HG03439 (cell line): ENCODE data around the gene KRT86.
"Not testable (repeated sequence)": the region's sequence is repeated elsewhere in the genome, so short reads cannot be mapped to it uniquely, and the experiment has no call there.

ENCODE experiments used
- ATAC-seq: cut with Tn5 transposase; IDR thresholded peaks from one replicate; pipeline ENCODE4 v1.9.1; 2021; ENCODE audit warnings: mild to moderate bottlenecking, moderate library complexity; ENCODE audit not compliant: unreplicated experiment

KRT86 gene

DNA sequence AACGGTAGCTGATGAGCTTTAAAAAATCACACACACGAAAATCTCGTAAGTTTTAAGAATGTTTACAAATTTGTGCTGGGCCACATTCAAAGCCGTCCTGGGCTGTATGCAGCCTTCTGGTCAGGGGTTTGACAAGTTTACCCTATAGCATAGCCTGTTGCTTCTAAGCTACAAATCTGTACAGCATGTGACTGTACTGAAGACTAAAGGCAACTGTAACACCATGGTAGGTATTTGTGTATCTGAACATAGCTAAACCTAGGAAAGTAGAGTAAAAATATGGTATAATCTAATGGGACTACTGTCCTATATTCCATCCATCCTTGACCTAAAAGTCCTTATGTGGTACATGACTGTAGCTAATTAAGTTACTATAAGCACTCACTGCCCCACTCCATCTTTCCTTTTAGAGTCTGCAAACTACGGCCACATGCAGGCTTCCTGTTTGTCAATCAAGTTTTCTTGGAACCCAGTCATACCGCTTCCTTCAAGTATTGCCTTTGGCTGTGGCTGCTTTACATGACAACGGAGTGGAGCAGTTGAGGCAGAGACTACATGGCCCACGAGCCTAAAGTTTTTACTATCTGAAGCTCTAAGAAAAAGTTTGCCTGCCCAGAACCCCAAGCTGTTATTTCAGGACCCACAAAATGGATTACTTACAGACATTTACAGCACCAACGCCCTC is 22.9 kb upstream of the KRT86 start:
- ATAC-seq: no peak

DNA sequence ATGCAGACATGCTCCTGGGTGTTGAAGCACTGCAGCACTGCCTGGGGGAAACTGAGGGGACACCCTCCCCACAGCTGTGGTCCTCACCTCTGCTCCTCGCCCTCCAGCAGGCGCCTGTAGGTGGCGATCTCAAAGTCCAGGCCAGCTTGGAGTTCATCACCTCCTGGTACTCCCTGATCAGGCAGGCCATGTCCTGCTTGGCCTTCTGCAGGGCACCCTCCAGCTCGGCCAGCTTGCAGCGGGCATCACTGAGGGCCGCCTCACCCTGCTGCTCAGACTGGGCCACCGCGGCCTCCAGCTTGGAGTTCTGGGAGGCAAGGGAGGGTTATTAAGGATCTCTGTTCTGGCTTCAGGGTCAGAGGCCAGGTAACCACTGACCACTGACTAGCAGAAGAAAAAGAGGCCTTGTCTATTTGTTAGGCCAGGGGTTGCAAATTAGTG is 22.2 kb upstream of the KRT86 start:
- not testable (repeated sequence) for ATAC-seq

DNA sequence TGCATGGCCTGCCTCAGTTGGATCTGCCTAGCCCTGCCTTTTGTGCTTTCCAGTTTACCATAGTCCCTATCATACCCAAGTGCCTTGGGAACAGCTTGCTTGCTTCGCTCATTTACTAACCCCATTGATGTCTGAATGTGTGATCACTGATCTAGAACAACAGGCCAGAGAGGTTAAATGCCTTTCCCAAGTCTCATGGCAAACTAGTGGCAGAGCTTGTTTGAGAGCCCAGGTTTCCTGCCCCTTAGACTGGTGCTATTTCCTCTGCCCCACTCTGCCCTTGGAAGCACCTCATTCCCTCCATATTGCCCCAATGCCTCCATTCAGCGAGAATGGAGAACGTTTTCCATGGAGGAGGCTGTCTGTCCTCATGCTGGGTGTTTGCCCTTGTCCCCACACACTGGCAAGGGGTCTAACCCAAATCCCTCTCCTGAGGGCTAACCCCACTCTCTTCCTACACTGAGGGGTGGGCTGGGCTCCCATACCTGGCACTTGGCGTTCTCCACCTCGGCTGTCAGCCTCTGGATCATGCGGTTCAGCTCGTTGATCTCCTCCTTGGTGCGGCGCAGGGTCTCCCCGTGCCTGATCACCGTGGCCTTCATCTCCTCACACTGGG is 21.6 kb upstream of the KRT86 start:
- ATAC-seq: no peak

DNA sequence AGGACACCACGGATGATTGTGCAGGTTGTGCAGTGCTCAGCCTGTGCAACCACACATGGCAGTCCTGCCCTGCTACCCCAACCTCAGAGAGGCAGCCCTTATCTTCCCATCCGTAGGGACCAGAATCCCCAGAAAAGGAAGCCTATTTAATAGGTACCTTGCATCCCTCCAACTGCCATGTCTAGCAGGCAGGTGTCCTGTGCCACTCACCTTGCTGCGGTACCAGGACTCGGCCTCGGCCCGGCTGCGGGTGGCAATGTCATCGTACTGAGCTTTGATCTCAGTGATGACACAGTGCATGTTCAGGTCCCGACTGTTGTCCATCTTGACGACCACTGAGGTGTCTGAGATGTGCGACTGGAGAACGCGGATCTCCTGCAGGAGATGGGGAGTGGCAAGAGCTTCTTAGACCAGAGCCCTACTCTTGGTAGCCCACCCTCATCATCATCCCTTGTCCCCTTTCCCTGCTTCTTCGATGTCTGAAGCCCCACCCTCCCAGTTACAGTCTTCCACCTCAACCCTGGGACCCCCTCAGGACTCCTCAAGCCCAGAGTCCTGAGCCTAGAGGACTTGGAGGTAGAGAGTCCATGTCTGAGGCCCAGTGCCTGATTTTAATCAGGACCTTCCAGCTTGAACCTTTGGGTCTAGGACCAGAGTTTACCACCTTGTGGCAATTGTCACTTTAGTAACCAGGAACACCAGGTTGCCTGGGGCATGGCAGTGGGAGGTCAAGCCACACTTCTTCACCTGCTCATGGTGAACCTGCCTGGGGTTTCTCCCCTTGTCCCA is 20.9 kb upstream of the KRT86 start:
- ATAC-seq: no peak

DNA sequence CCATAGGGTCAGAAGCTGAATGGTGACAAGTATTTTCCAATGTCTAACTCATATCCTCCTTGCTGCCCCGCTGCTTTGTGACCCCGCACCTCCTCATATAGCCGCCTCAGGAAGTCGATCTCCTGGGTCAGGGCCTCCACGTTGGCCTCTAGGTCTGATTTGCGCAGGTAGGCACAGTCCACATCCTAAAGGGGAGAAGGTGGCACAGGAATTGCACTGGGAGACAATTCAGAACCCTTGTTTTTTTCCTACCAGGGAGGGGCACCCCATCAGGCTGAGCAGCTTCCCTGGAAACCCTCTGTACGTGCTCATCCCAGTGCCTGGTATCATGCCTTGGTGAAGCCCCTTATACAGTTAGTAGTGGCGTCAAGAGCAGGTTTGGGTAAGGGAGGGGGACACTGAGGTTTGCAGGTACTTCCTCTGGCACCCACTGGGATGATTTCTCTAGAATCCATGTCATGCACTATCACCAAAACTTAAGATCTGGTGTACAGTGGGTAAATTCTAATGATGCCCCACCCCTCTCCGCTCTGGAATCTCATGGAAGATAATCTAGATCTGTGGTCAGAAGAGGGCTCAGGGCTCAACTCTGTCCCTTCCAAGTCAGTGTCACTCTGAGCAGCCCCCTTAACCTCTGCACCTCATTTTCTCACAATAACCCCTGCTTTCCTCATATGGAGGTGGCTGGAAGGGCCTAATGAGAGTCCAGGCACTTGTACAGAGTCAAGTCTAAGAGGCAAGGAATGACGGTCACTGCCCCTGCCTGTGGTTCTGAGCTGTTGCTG is 20.1 kb upstream of the KRT86 start:
- no peak for ATAC-seq

DNA sequence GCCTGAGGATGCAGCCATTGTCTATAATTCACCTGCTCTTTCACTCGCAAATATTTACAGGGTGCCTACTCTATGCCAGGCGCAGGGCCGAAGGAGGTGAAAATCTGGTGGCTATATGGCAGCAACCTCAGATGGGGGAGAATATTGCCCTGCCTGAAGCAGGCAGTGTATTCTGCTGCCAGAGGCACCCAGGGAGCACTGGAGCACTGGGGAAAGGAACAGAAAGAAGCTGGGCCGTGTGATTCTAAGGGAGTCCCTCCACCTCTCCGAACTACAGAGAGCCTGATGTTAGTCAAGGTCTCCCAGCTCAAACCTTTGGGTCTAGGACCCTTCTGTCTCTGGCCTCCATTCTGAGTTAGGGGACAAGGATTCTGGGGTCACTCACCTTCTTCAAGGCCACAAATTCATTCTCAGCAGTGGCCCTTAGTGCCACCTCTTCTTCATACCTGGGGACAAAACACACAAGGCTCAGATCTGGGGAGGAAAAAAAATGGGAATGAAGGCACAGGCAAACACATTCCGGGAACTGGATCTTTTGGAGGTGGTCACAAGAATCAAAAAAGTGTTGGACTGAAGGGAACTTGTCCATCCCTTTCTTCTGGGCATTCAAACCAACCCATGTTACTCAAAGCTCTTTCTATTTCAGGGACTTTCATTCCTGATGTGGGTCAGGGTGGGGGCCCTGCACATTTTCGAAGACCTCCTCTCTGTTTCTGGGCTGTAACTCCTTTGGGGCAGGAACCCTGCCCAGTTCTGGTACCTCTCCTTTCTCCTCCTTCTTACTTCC is 19.3 kb upstream of the KRT86 start:
- no peak for ATAC-seq

DNA sequence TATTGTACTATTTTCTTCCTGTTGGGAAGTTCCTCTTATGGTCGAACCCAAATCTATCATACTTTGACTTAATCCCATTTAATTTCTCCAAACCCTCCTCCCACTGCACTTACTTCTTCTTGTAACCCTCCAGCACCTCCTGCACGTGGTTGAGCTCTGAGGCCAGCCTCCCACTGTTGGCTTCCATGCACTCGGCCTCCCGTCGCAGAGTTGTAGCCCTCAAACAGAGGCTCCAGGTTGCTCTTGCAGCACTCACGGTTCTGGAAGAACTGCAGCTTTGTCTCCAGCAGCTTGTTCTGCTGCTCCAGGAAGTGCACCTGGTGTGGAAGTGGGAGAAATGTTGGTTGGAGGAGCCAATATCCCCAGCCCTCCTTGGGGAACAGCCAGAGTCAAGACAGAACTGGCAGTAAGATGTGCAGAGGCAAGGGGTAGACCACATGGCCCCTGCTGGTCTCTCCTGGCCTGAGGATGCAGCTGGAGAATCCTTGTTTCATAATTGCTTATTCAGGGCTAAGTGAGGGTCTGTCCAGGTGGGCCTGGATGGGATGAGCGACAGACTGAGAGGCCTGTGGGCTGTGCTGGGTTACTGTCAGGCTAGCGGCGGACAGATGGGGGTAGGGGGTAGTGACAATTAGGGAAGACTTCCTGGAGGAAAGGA is 18.4 kb upstream of the KRT86 start:
- ATAC-seq: no peak

DNA sequence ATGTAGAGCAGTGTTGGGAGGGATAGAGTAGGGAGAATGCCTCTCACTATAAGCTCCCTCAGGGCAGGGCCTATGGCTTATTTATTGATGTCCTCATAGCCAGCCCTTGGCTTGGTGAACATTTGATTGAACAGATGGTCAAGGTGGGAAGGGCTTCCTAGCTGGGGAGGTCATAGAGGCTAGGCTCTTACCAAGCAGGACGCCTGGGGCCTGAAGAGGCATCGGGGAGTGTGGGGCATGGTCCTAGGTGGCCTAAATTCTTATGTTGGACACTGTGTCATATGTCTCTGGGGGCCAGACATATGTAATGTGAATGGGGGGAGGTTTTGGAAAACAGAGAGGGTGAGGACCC is 17.9 kb upstream of the KRT86 start:
- no peak for ATAC-seq

DNA sequence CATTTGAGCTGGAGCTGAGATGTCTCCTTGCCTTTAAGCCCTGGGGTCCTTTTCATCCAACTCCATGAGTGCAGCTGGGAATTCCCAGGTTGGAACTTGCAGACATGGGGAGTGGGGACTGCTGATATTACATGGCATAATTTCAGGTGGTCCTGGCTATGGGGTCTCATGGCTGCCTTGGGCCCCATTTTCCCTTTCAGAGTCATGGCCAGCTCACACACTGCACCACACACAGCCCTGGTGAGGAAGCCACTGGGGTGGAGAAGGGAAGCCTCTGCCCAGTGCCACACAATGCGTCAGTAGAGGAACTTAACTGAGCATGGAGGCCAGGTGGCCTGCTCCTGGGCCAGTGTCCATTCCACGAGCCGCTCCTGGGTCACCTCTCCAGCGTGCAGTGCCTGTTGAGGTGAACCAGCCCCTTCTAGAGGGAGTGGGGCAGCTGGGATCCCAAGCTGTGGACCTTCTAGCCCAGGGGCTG is 17.3 kb upstream of the KRT86 start:
- ATAC-seq: no peak

DNA sequence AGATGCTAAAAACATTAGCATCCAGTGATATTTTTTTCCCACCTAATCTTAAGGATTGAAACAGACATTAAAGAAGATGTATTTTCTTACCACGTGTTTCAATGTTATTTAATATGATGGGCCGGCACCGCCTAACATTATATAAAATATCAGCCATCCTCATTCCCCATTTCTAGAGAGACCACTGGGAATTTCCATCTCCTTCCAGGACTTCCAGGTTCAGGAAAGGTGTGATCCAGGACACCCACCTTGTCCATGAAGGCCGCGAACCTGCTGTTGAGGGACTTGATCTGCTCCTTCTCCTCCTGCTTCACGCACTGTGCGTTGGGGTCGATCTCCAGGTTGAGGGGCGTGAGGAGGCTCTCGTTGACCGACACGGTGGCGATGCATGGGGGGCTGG is 16.5 kb upstream of the KRT86 start:
- ATAC-seq: not testable (repeated sequence)

DNA sequence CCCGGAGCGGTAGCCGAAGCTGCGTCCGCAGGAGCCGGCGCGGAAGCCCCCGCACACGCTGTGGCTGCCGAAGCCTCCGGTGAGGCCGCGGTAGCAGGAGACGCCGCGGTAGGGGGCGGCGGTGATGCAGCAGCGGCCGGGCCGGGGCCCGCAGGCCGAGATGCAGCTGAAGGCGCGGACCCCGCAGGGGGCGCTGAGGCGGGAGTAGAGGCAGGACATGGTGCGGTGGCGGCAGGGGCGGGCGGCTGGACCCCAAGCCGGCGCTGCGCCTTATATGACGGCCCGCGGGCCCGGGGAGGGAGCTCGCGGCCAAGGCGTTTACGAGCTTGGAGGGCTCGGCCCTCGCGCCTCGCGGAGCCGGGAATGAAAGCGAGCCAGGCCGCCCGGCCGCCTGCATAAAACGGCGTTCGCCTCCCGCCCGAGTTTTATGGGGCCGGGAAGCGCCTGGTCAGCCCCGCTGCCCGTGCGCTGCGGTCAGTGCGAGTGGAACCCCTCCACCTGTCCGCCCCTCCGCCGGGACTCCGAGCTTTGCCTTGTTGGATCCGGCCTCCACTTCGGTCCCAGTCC is 16.0 kb upstream of the KRT86 start:
- ATAC-seq: no peak

DNA sequence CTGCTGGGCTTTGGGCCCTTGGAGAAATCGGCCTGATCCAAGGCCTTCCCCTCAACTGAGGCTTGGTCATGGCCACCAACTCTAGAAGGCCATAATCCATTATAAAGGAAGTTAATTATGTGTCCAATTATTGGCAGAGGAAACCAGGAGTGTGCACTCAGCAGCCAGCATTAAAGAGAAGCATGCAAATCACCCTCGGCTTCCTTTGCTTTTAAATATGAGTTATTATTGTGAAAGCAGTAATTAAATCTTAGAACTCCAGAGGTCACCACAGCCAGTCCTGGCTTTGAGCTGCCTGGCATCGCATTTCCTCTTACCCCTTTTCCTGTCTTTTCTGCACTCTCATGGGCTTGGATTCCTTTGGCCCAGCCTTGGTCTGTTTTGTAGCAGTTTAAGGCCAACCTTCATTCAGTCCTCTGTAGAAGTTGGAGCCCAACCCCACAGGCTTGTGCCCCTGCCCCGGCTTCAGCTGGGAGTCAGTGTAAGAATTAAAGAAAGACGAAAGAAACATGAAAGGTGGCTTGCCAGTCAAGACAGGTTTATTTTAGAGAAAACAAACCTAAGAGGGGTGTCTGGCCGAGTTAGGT is 14.7 kb upstream of the KRT86 start:
- ATAC-seq: no peak

DNA sequence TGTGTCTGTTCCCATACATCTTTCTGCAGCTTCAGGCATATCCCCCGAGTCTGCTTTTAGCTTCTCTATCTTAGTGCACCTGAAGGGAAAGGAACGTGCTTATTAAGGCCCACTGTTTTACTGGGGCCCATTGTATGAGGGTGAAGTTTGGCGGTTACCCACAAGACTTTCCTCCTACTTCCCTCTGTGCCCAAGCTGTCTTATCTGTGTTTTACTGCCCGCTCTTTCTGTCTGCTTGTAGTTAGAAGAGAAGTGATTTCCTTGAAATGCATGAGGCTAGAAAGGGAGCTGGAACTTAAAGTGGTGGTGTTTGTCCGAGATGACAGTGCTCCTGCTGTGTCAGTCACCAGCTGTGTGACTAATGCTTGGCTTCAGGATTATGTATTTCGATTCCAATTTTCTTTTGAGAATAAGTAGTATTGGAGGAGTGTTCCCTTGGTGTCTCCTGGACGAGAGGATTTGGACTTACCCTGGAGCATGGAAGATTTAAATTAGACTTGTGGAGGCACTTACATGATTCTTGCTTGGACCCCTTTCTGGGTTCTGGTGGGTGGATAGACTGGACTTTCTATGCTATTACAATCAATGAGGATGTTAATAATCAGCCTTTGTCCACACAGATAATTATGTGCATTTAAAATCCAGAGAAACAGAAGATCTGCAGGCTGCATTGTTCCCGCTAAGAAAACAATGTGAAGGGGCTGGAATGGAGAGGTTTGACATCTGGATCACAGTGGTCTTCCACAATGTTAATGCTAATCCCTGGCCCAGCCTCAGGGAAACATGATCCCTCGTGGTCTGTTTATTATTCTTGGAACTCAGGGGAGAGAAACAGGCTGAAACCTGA is 13.9 kb upstream of the KRT86 start:
- no peak for ATAC-seq

DNA sequence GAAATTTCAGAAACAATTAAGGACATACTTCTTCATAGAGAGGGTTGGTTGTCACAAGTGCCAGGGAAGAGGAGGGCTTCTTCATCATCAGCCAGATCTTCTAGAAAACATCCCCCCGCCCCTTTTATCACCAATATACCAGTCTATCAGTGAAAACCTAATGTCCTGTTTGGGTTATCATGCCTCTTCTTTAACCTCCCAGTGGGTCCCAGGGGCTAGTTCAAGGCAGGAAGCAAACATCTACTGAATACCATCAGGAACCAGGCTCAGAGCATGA is 13.3 kb upstream of the KRT86 start:
- ATAC-seq: no peak

DNA sequence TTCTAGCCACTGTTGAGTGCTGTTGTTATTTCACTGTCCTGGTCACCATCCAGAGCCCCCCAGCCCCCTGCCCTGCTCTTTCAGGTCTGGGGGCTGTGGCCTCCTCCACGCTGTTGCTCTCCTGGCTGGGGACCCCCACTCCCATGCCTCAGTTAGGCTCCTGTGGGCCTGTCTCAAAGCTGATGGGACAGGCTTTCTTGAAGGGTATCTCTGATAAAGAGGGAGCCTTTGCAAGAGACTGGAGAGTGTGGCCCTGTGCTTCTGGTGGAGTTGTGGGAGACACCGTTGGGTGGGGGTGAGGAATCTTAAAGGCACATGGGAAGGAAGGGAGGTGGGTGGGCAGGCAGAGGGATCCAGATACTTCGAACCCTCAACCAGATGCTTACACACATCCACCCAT is 12.2 kb upstream of the KRT86 start:
- ATAC-seq: no peak

DNA sequence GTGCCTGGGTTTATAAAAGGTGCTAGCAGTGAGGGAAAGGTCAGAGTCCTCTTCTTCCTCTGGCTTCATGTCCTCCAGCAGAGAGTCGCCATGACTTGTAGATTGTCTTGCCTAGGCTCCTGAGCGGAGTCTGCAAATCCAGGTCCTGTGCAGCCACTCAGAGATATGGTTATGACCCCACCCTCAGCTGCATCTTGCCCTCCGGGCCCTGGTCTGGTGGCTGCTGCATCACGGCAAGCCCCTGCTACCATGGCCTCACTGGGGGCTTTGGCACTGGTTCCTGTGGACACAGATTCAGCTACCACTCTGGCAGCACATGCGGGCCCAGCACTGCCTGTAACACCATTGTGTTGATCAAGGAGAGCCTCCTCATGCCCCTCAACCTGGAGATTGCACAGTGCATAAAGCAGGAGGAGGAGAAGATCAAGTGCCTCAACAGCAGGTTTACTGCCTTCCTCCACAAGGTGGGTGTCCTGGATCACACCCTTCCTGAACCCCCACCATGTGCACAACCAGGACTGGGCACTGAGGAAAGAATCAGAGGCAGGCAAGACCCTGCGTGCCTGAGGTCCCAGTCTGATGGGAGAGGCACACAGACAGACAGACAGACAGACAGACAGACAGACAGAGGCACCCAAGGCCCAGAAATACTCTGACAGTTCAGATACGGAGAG is 10.5 kb upstream of the KRT86 start:
- no peak for ATAC-seq

DNA sequence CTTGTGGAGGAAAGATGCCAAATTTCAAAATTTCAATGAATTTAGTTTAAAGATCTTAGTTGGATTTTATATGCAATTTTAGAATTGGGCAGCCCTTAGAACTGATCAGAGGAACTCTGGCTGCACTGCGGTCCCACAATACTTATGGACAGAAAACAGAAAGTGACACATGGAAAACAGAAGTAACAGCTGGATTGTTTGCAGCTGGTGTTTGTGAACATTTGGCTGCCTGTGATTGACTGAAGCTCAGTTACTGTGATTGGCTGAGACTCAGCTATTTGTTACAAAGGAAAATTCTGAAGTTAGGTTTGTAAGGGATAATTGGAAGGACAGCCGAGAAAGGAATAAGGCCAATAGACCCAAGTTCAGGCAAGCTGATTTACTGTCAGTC is 10.0 kb upstream of the KRT86 start:
- ATAC-seq: no peak

DNA sequence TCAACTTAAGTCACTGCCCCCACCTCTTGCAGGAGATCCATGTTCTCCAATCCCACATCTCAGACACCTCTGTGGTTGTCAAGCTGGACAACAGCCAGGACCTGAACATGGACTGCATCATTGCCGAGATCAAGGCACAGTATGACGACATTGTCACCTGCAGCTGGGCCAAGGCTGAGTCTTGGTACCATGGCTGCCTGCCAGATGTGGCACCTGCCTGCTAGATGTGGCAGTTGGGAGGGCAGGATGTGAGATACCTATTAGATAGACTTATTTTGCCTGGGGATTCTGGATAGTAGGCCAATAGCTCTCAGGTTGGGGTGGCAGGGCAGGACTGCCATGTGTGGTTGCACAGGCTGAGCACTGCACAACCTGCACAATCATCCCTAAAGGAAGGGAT is 7.9 kb upstream of the KRT86 start:
- no peak for ATAC-seq
